Femur (tissue), 1 donor: ENCODE results near the gene LAMA2.

Source experiments
- DNase-seq: peaks from one replicate; pipeline ENCODE4 v3.0.0-alpha.2; 2017

Gene LAMA2

GRCh38 chr6:129096651-129097290 is 213.8 kb downstream of the LAMA2 start:
- DNase-seq: no peak

- no peak for DNase-seq
Measured at GRCh38 chr6:129098061-129098553, 215.2 kb downstream of the LAMA2 start.

- DNase-seq: no peak
Measured at GRCh38 chr6:129099696-129100095, 216.8 kb downstream of the LAMA2 start.

- no peak for DNase-seq
Measured at GRCh38 chr6:129100164-129100563, 217.2 kb downstream of the LAMA2 start.

- DNase-seq: peak; percentile 65
Measured at GRCh38 chr6:129102741-129103140, 219.8 kb downstream of the LAMA2 start.

- no peak for DNase-seq
Measured at GRCh38 chr6:129104131-129104530, 221.2 kb downstream of the LAMA2 start.

- DNase-seq: no peak
Measured at GRCh38 chr6:129104560-129104959, 221.6 kb downstream of the LAMA2 start.

GRCh38 chr6:129105035-129105434 is 222.1 kb downstream of the LAMA2 start:
- peak; percentile 46 for DNase-seq

- DNase-seq: no peak
Measured at GRCh38 chr6:129105793-129106192, 222.9 kb downstream of the LAMA2 start.

GRCh38 chr6:129108337-129108736 is 225.4 kb downstream of the LAMA2 start:
- no peak for DNase-seq

GRCh38 chr6:129110690-129111343 is 227.9 kb downstream of the LAMA2 start:
- DNase-seq: no peak

- DNase-seq: no peak
Measured at GRCh38 chr6:129111346-129111745, 228.4 kb downstream of the LAMA2 start.

- DNase-seq: no peak
Measured at GRCh38 chr6:129111853-129112252, 228.9 kb downstream of the LAMA2 start.

GRCh38 chr6:129112591-129112990 is 229.7 kb downstream of the LAMA2 start:
- no peak for DNase-seq

- no peak for DNase-seq
Measured at GRCh38 chr6:129113637-129114036, 230.7 kb downstream of the LAMA2 start.

GRCh38 chr6:129114636-129115391 is 231.9 kb downstream of the LAMA2 start:
- DNase-seq: no peak

GRCh38 chr6:129115471-129115870 is 232.5 kb downstream of the LAMA2 start:
- no peak for DNase-seq

- DNase-seq: no peak
Measured at GRCh38 chr6:129117355-129117754, 234.4 kb downstream of the LAMA2 start.

GRCh38 chr6:129120856-129121638 is 238.1 kb downstream of the LAMA2 start:
- DNase-seq: no peak

GRCh38 chr6:129124347-129124746 is 241.4 kb downstream of the LAMA2 start:
- no peak for DNase-seq

- DNase-seq: no peak
Measured at GRCh38 chr6:129130106-129130505, 247.2 kb downstream of the LAMA2 start.

- DNase-seq: no peak
Measured at GRCh38 chr6:129130959-129131681, 248.2 kb downstream of the LAMA2 start.
